Smooth muscle cell (in vitro differentiated cells): ENCODE results near the gene TRMT13. TPM values are rescaled to one million over a fixed set of nuclear protein-coding genes. Genes with fewer than 3 reads are reported as not detected.

Experiments used
- DNase-seq: peaks from one replicate; lab custom pipeline; 2025; ENCODE audit not compliant: unreplicated experiment; lab: John Stamatoyannopoulos, UW
- H2AFZ ChIP-seq: fragments of 200-600 bp; sonication (generic); 2 replicates; pipeline ENCODE4 v1.6.0; 2016; ENCODE audit warnings: antibody characterized with exemption, low read depth, mild to moderate bottlenecking
- H3F3A ChIP-seq: fragments of 200-600 bp; sonication (generic); 2 replicates; pipeline ENCODE4 v1.6.0; 2017; ENCODE audit warnings: antibody characterized with exemption, low read depth
- H3K27ac ChIP-seq: fragments of 200-600 bp; sonication (generic); 2 replicates; pipeline ENCODE4 v1.5.1; 2016; ENCODE audit warnings: low read depth, mild to moderate bottlenecking
- H3K27me3 ChIP-seq: fragments of 200-600 bp; sonication (generic); 2 replicates; pipeline ENCODE4 v1.6.1; 2016; ENCODE audit warnings: low read depth, mild to moderate bottlenecking
- H3K36me3 ChIP-seq: fragments of 200-600 bp; sonication (generic); 2 replicates; pipeline ENCODE4 v1.5.1; 2016; ENCODE audit warnings: low read depth
- H3K4me1 ChIP-seq: fragments of 200-600 bp; sonication (generic); 2 replicates; pipeline ENCODE4 v1.5.1; 2016; ENCODE audit warnings: low read depth
- H3K4me2 ChIP-seq: fragments of 200-600 bp; sonication (generic); 2 replicates; pipeline ENCODE4 v1.6.0; 2016; ENCODE audit warnings: mild to moderate bottlenecking
- H3K4me3 ChIP-seq: fragments of 200-600 bp; sonication (generic); 2 replicates; pipeline ENCODE4 v1.5.1; 2016; ENCODE audit warnings: mild to moderate bottlenecking
- H3K79me2 ChIP-seq: fragments of 200-600 bp; sonication (generic); 2 replicates; pipeline ENCODE4 v1.6.0; 2016; ENCODE audit warnings: low read depth, mild to moderate bottlenecking
- H3K9ac ChIP-seq: fragments of 200-600 bp; sonication (generic); 2 replicates; pipeline ENCODE4 v1.6.0; 2016; ENCODE audit warnings: low read depth
- H3K9me3 ChIP-seq: fragments of 200-600 bp; sonication (generic); replicated peaks from 2 replicates; pipeline ENCODE4 v1.5.1; 2016; ENCODE audit warnings: low read depth
- H4K20me1 ChIP-seq: fragments of 200-600 bp; sonication (generic); 2 replicates; pipeline ENCODE4 v1.6.0; 2016; ENCODE audit warnings: low read depth
- CTCF ChIP-seq: fragments of 200-600 bp; sonication (generic); IDR thresholded peaks from 2 replicates; pipeline ENCODE4 v1.5.1; 2017; ENCODE audit warnings: borderline replicate concordance, mild to moderate bottlenecking, antibody characterized with exemption; ENCODE audit not compliant: insufficient read depth, poor library complexity, severe bottlenecking
- WGBS: methylation state at CpG from one replicate; pipeline ENCODE4 v1.1.7; 2016; ENCODE audit warnings: low lambda C conversion rate; 5-methylcytosine and 5-hydroxymethylcytosine counted together
- polyA plus RNA-seq: library from polyadenylated mRNA; unstranded; fragments of >200 nt; fragmentation: Nextera tagmentation; extraction: Ambion mirVana; gene quantifications from 2 replicates; pipeline ENCODE4 v1.2.1, GENCODE V29; 2016
- total RNA-seq: library from RNA; depleted of rRNA; stranded (reverse); fragments of >200 nt; gene quantifications from 2 replicates; pipeline ENCODE4 v1.2.3, GENCODE V29; 2014

Gene TRMT13
- total and polyA plus RNA-seq, 2 experiments from 2014 or later: 6.2 to 15.7 TPM

DNA sequence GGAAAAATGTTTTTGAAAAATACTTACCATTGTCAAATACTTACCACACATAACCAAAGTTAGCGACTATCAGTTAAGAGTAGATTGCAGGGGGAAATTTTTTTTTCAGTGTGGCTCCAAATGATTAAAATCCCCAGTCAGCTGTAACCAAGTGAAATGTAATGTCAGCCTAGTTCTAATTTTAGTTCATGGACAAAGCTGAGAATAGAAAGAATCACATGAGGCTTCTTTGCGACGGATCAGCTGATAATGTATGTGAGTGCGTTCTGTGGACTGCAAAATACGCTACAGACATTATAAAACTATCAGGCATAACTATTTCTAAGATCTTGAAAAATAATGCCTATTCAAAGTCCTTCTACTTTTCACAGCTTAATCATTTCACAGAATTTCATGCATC, 45.1 kb downstream of the TRMT13 start, which contains the start of gene LRRC39:
Gene LRRC39, minus strand, starts transcription at position 166 of the 400 bp plus-strand sequence. CDS start 9,740 bp downstream, outside the sequence.
- no peak for TF ChIP-seq CTCF
- Histone ChIP-seq H3K27me3 (no peaks in the 10 kb centered on the region), H4K20me1 (no peaks in the 10 kb centered on the region), H2AFZ (no peak within 1 kb of the TSS), H3K9me3 (no peaks in the 10 kb centered on the region), H3K27ac (no peak within 1 kb of the TSS), H3K36me3 (no peaks in the 10 kb centered on the region), H3F3A (no peaks in the 10 kb centered on the region), H3K9ac (no peak within 1 kb of the TSS), H3K4me2 (no peak within 1 kb of the TSS), H3K79me2 (no peaks in the 10 kb centered on the region), H3K4me3 (no peak within 1 kb of the TSS), H3K4me1 (no peaks in the 10 kb centered on the region)
- 76% methylated on average over 5 of the region's 5 CpGs for WGBS
- no peak for DNase-seq

GRCh38 chr1:100183370-100183769, 50.4 kb downstream of the TRMT13 start:
- Histone ChIP-seq H3K9me3 (no peaks in the 10 kb centered on the region), H3K4me1 (peaks cover 4% of the 10 kb centered on the region), H3K4me3 (no peak overlapping the region), H3K27me3 (no peaks in the 10 kb centered on the region), H3K36me3 (no peaks in the 10 kb centered on the region), H3K27ac (no peak overlapping the region), H2AFZ (no peak overlapping the region), H3F3A (no peaks in the 10 kb centered on the region), H4K20me1 (no peaks in the 10 kb centered on the region), H3K79me2 (no peaks in the 10 kb centered on the region), H3K4me2 (no peak overlapping the region), H3K9ac (no peak overlapping the region)
- WGBS: 81% methylated on average over 4 of the region's 4 CpGs
- no peak for TF ChIP-seq CTCF
- DNase-seq: no peak

DNA sequence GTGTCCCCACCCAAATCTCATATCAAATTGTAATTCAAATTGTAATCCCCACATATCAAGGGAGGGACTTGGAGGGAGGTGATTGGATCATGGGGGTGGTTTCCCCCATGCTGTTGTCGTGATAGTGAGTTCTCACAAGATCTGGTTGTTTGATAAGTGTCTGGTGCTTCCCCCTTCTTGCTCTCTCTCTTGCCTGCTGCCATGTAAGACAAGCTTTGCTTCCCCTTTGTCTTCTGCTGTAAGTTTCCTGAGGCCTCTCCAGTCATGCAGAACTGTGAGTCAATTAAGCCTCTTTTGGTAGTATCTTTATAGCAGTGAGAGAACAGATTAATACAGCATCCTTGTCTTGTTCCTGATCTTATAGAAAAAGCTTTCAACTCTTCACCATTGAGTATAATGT, 51.6 kb downstream of the TRMT13 start:
- no peak for DNase-seq
- Histone ChIP-seq H2AFZ (no peak overlapping the region), H3F3A (no peaks in the 10 kb centered on the region), H3K27ac (no peak overlapping the region), H3K27me3 (no peaks in the 10 kb centered on the region), H3K4me2 (no peak overlapping the region), H4K20me1 (no peaks in the 10 kb centered on the region), H3K36me3 (no peaks in the 10 kb centered on the region), H3K4me3 (no peak overlapping the region), H3K79me2 (no peaks in the 10 kb centered on the region), H3K9me3 (no peaks in the 10 kb centered on the region), H3K4me1 (peaks cover 4% of the 10 kb centered on the region), H3K9ac (no peak overlapping the region)
- TF ChIP-seq CTCF: no peak
- WGBS: 41% methylated on average over 1 of the region's 1 CpG

DNA sequence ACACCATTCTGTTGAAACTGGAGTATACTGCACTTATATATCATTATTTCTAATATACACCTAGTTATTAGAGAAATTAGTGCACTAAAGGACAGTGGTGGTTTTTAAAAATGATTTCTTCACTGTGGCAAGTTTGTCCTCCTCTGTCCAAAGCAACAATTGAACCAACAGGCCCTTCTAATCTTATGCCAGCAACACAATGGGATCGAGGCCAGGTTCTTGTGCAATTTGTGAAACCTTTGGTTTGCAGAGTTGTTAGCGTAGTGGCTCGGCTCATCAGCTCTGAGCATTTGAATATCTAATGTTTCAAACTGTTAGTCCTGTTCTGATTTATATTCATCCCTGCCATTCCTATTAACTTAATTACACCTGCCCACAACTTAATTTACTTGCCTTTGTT, 54.9 kb downstream of the TRMT13 start:
- H3K27me3 ChIP-seq: no peaks in the 10 kb centered on the region
- no peak overlapping the region for H3K27ac ChIP-seq
- no peaks in the 10 kb centered on the region for H3F3A ChIP-seq
- H2AFZ ChIP-seq: no peak overlapping the region
- WGBS: 99% methylated on average over 3 of the region's 3 CpGs
- H3K9me3 ChIP-seq: no peaks in the 10 kb centered on the region
- no peaks in the 10 kb centered on the region for H4K20me1 ChIP-seq
- no peak overlapping the region for H3K4me3 ChIP-seq
- DNase-seq: no peak
- peaks cover 4% of the 10 kb centered on the region for H3K4me1 ChIP-seq
- TF ChIP-seq CTCF: no peak
- H3K9ac ChIP-seq: no peak overlapping the region
- H3K4me2 ChIP-seq: no peak overlapping the region
- no peaks in the 10 kb centered on the region for H3K79me2 ChIP-seq
- no peaks in the 10 kb centered on the region for H3K36me3 ChIP-seq
